ENCODE measurements around the gene GLCCI1.

Gene GLCCI1

DNA sequence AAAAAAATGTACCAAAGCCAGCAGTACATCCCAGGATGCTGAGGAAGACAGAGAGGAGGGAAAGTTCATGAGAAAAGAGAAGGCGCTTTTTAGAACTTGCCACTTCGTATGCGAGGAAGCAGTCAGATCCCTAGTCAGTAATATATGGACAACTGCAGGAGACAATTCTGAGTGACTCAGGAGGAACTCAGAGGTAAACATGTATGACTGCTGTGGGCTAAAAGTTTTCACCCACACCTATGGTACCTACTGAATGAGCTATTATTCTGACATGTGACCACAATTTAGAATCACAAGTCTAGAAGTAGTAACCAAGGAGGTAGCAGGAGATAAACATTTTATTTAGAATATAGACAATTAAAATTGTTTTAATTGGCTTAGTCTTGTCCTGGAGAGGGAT is 166.8 kb downstream of the GLCCI1 start:
- TF ChIP-seq, protein P1, sequence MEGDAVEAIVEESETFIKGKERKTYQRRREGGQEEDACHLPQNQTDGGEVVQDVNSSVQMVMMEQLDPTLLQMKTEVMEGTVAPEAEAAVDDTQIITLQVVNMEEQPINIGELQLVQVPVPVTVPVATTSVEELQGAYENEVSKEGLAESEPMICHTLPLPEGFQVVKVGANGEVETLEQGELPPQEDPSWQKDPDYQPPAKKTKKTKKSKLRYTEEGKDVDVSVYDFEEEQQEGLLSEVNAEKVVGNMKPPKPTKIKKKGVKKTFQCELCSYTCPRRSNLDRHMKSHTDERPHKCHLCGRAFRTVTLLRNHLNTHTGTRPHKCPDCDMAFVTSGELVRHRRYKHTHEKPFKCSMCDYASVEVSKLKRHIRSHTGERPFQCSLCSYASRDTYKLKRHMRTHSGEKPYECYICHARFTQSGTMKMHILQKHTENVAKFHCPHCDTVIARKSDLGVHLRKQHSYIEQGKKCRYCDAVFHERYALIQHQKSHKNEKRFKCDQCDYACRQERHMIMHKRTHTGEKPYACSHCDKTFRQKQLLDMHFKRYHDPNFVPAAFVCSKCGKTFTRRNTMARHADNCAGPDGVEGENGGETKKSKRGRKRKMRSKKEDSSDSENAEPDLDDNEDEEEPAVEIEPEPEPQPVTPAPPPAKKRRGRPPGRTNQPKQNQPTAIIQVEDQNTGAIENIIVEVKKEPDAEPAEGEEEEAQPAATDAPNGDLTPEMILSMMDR (IDR thresholded peaks at IDR 0.05; ENCODE audit: low read depth, low read length) = no peak
- no peak overlapping the region for H3K4me3 ChIP-seq (ENCODE audit: low read depth, low read length)
- no peaks in the 10 kb centered on the region for H3K36me3 ChIP-seq
- no peaks in the 10 kb centered on the region for H3K27me3 ChIP-seq (ENCODE audit: insufficient read depth, low read depth, severe bottlenecking)
- DNase-seq = no peak
- no peak overlapping the region for H3K27ac ChIP-seq
- H3K9me3 ChIP-seq (ENCODE audit: severe bottlenecking) = no peaks in the 10 kb centered on the region

DNA sequence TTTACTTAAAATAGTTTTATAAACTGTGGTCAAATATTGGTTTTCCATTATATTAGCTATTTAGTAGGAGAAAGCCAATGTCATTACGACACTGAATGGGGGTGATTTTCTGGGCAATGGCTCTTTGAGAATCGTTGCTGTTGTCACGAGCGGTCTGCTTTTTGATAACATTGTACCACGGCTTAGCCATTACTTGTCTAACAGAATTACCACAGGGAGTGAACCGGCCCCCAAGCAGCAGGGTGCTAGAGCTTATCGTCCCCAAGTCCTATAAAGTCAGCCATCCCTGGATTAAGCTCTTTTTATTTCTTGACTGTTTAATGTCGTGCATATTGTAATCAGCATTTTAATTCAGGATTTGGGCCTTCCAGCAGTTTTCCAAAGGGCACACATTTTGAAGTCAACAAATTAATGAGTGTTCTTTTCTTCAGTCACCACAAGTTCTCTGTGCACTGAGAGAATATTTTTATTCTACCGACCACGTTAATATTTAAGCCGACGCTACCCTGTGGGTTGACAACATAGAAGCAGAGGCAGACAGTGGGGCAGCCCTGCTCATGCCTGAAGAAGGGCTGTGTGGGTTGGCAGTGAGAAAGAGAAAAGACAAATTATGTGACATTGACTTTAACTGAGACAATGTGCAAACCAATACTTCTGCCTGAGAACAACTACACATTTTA is 167.6 kb downstream of the GLCCI1 start:
- no peaks in the 10 kb centered on the region for H3K9me3 ChIP-seq (ENCODE audit: severe bottlenecking)
- H3K4me3 ChIP-seq (ENCODE audit: low read depth, low read length) = no peak overlapping the region
- no peak for DNase-seq
- no peak overlapping the region for H3K27ac ChIP-seq
- no peaks in the 10 kb centered on the region for H3K27me3 ChIP-seq (ENCODE audit: insufficient read depth, low read depth, severe bottlenecking)
- H3K36me3 ChIP-seq = no peaks in the 10 kb centered on the region
- TF ChIP-seq, protein P1 (IDR thresholded peaks at IDR 0.05; ENCODE audit: low read depth, low read length) = no peak
